ENCODE measurements around the gene LMBRD2. TPM values are rescaled to one million over a fixed set of nuclear protein-coding genes. Genes with fewer than 3 reads are reported as not detected.

Gene LMBRD2
- total and polyA plus RNA-seq, 2 of the 8 experiments (the other 6 are each of a cell fraction or from before 2014, with no cell fraction given) = 1.1 to 4.1 TPM

- no peak overlapping the region for H2BK5ac ChIP-seq (ENCODE audit: low read depth, low read length)
- FAIRE-seq (no peak), DNase-seq (ENCODE audit: low read depth in 1 of 2, low spot score in 2 of 2) (no peak)
- no peaks in the 10 kb centered on the region for H3K9me3 ChIP-seq (ENCODE audit: insufficient read depth in 2 of 2, low read depth in 1 of 2, low read length in 1 of 2)
- no peaks in the 10 kb centered on the region for H3K27me3 ChIP-seq (replicated peaks in 1 of 4; ENCODE audit: control insufficient read depth in 3 of 4, extremely low read depth in 1 of 4, insufficient read depth in 3 of 4, low read length in 3 of 4)
- H3K27ac ChIP-seq (ENCODE audit: low read depth, low read length) = no peak overlapping the region
- H4K8ac ChIP-seq (ENCODE audit: extremely low read depth, insufficient read depth, low read length) = no peak overlapping the region
- H3K14ac ChIP-seq (ENCODE audit: insufficient read length) = no peak overlapping the region
- H2AFZ ChIP-seq (ENCODE audit: low read length) = no peak overlapping the region
- no peaks in the 10 kb centered on the region for H3K79me1 ChIP-seq (ENCODE audit: low read depth, low read length)
- no peak overlapping the region for H2BK120ac ChIP-seq (replicated peaks; ENCODE audit: low read depth, low read length)
- WGBS, 2 experiments (ENCODE audit: extremely low coverage in 1 of 2, insufficient coverage in 1 of 2, insufficient read length in 1 of 2, insufficient replicate concordance in 2 of 2, low coverage in 1 of 2, low lambda C conversion rate in 2 of 2, missing lambda C conversion rate in 1 of 2) = 87% methylated on average over 4 of the region's 4 CpGs; no CpG with 5 or more reads in 1 of the 2 experiments
- no peak overlapping the region for H4K91ac ChIP-seq (replicated peaks; ENCODE audit: insufficient read length, low read length)
- no peak overlapping the region for H3K4me2 ChIP-seq (ENCODE audit: insufficient read depth in 1 of 2, low read depth in 2 of 2, low read length in 2 of 2)
- H3K9ac ChIP-seq (replicated peaks in 1 of 4; ENCODE audit: extremely low read depth in 1 of 4, low read depth in 3 of 4, low read length in 3 of 4) = no peak overlapping the region
- no peaks in the 10 kb centered on the region for H3K79me2 ChIP-seq (ENCODE audit: control insufficient read depth in 1 of 2, insufficient read depth in 2 of 2, low read length in 2 of 2)
- H3K18ac ChIP-seq (ENCODE audit: extremely low read depth, low read length) = no peak overlapping the region
- no peaks in the 10 kb centered on the region for H3K23me2 ChIP-seq (ENCODE audit: low read depth, low read length)
- H3K4ac ChIP-seq (replicated peaks; ENCODE audit: insufficient read length, low read depth, low read length) = no peak overlapping the region
- peaks cover 0 to 13% (median 0%) of the 10 kb centered on the region in 4 experiments; a peak in 1 of 8 replicates for H3K36me3 ChIP-seq (ENCODE audit: control insufficient read depth in 2 of 4, insufficient read depth in 4 of 4, low read length in 3 of 4)
- H3K23ac ChIP-seq (ENCODE audit: insufficient read length) = no peak overlapping the region
- no peak overlapping the region for H3K56ac ChIP-seq (replicated peaks; ENCODE audit: insufficient read length, low read depth, low read length)
- ChIA-PET POLR2A (ENCODE audit: partially characterized antibody) (no interaction called here), CTCF (ENCODE audit: partially characterized antibody) (interaction anchor here (2.3 kb wide), 1 partner anchor 122 kb away, joined by 5 read pairs; no protein-coding TSS in a partner anchor)
- H2BK15ac ChIP-seq (ENCODE audit: low read length) = no peak overlapping the region
- H3K4me3 ChIP-seq (ENCODE audit: extremely low read depth in 1 of 4, insufficient read depth in 2 of 4, low read depth in 3 of 4, low read length in 4 of 4) = no peak overlapping the region
- H4K5ac ChIP-seq (ENCODE audit: insufficient read length, low read depth, low read length) = no peak overlapping the region
- no peak overlapping the region for H2BK12ac ChIP-seq (ENCODE audit: low read depth, low read length)
- H4K20me1 ChIP-seq (replicated peaks in 1 of 2; ENCODE audit: control insufficient read depth in 1 of 2, insufficient read depth in 2 of 2, low read length in 2 of 2) = no peaks in the 10 kb centered on the region
- no peak overlapping the region for H2BK20ac ChIP-seq (ENCODE audit: low read length)
- H2AK5ac ChIP-seq (ENCODE audit: low read depth, low read length) = no peak overlapping the region
- H3K4me1 ChIP-seq (replicated peaks in 1 of 4; ENCODE audit: control insufficient read depth in 3 of 4, insufficient read depth in 4 of 4, low read length in 3 of 4) = no peaks in the 10 kb centered on the region
- TF ChIP-seq CBX5 (IDR thresholded peaks at IDR 0.05; ENCODE audit: low read depth, low read length) (no peak), SIN3A (conservative IDR thresholded peaks at IDR 0.05 in 1 of 2, IDR thresholded peaks at IDR 0.05 in 1 of 2; ENCODE audit: low read depth in 1 of 2, low read length in 2 of 2) (no peak), RBBP5 (IDR thresholded peaks at IDR 0.05; ENCODE audit: borderline replicate concordance, low read depth, low read length) (no peak), BACH1 (IDR thresholded peaks at IDR 0.05; ENCODE audit: low read length) (no peak)
- TF ChIP-seq, protein P1, sequence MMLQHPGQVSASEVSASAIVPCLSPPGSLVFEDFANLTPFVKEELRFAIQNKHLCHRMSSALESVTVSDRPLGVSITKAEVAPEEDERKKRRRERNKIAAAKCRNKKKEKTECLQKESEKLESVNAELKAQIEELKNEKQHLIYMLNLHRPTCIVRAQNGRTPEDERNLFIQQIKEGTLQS (IDR thresholded peaks at IDR 0.05; ENCODE audit: insufficient read depth, low read depth, low read length) = no peak
These were observed 48.8 kb upstream of the LMBRD2 start for GRCh38 chr5:36200513-36200912.

All from H1 (cell line).